Kasumi-1 (cell line): Measurements from ENCODE around the gene TREML1.
"Not testable (repeated sequence)": the region's sequence is repeated elsewhere in the genome, so short reads cannot be mapped to it uniquely, and the experiment has no call there.

Source experiments
- DNase-seq, 2 experiments: peaks; one replicate each; lab custom pipeline; 2025; lab: John Stamatoyannopoulos, UW

The TREML1 gene

GRCh38 chr6:41153992-41154625, at the start of gene TREML1:
TREML1 (minus strand) TSS chr6:41154347; CDS start chr6:41154288, 59 bp downstream.
- peak in 1 of 2 experiments; percentile 3 for DNase-seq

GRCh38 chr6:41201764-41202173, 47.6 kb upstream of the TREML1 start:
- DNase-seq: peak in 1 of 2 experiments; percentile 42

GRCh38 chr6:41200901-41201763, 47.0 kb upstream of the TREML1 start, which contains the start of gene TREML2:
TREML2 (minus strand) TSS chr6:41201149; CDS start chr6:41201008, 141 bp downstream.
- DNase-seq: peak; percentile 57 to 70

DNA sequence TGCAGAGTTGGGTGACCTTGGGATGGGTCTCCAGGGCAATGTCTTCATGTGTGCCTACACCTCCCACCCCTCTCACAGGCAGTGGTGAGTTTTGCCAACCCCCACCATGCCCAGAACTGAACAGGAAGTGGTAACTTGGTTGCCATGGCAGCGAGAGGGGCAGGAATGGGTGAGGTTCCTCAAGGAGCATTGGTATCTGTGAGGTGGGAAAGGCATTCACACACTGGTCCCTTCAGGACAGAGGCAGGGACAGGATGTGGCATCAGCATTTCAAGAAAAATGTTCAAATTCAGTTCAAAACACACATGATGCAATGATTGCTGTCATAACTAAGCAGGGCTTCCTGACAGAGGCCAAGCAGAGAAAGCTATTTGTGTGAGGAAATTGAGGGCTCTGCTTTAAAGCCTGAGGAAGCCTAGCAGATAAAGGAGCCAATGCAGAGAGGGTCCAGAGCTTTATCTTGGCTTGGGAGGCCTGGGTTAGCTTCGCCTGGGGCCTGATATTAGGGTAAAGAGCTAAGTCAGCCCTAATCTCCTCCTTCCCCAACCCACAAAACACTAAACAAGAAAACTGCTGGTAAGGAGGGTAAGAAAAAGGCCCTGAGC, 46.3 kb upstream of the TREML1 start:
- DNase-seq: peak; percentile 90 to 91

- peak; percentile 54 to 67 for DNase-seq
Observed at GRCh38 chr6:41199552-41200246, 45.6 kb upstream of the TREML1 start.

DNA sequence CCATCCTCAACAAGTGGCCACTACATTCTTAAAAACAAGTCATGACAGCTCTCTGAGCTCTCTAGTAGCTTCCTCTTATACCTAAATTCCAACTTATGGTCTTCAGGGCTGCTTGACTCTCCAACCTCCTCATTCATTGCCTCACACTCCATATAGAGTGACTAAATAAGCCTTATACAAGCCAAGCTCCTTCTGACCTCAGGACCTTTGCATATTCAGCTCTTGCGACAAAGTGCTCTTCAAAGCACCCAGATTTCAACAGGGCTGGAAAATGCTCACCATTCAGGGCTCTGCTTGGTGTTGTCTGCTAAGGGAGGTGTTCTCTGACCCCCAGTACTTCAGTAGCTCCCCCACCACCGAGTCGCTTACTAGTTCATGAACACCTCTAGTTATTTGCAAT, 43.1 kb upstream of the TREML1 start:
- no peak for DNase-seq

GRCh38 chr6:41194386-41194785, 40.2 kb upstream of the TREML1 start:
- no peak for DNase-seq

DNA sequence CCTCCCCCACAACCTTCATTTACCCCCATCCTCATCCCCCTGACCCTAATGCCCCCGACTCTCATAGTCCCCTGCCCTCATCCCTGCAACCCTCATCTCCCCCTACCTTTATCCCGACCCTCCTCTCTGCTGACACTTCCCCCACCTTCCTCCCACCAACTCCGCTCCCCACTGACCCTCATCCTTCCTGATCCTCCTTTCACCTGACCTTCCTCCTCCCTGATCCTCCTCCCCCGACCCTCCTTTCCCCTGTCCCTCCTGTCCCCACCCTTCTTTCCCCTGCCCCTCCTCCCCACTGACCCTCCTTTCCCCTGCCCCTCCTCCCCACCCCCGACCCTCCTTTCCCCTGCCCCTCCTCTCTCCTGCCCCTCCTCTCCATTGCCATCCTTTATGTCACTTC, 39.7 kb upstream of the TREML1 start:
- no peak for DNase-seq

- no peak for DNase-seq
Observed at GRCh38 chr6:41193171-41193734, 39.1 kb upstream of the TREML1 start.

DNA sequence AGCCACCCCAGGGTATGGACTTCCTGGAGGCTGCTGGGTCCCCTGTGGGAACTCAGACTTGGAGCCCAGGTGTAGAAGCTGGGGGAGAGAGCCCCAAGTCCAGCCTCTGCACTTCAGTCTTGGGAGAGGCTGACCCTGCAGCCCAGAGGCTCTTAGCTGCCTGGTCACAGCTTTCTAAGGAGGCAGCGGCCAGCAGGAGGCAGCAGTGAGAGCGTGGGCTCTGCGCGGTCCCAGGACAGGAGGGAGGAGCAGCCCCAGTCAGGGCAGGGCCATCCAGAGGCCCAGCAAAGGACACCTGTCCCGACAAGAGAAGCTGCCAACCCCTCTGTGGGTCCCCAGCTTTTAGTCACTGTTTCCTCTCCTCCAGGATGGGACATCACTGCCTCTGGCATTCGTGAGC, 37.4 kb upstream of the TREML1 start:
- DNase-seq: peak; percentile 6 to 22

DNA sequence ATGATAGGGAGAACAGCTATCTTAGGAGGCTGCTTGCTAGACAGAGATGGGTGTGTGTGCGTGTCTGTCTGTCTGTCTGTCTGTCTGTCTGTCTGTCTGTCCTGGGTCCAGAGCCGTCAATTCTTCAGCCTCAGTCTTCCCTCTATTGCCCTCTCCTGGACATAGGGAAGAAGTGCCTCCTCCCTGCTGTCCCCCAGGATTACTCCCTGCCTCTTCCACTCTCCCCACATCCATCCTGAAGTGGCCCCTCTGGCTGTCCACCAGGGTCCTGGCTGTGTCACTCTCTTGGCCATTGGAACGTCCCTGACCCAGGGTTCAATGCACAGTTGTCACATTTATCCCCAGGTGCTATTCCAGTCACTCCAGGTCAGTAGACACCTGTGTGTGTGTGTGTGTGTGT, 36.6 kb upstream of the TREML1 start:
- no peak for DNase-seq

DNA sequence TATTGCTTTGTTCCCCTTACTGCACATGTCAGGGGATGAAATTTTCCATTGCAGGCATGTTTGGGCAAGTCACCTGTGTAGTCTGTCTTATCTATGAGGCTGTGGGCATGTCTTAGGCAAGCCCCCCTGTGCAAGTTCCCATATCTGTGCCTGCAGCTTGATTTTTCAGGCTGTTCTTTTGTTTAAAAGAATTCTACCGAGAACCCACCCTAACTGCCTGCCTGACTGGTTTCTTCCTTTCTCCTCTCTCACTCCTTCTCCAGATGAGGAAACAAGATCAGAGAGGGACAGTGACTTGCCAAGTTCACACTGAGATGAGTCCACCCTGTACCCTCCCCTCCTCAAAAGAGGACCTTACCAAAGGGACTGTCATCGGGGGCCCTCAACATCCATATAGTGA, 35.8 kb upstream of the TREML1 start:
- DNase-seq: no peak

- not testable (repeated sequence) for DNase-seq
Observed at GRCh38 chr6:41189046-41189445, 34.9 kb upstream of the TREML1 start.

DNA sequence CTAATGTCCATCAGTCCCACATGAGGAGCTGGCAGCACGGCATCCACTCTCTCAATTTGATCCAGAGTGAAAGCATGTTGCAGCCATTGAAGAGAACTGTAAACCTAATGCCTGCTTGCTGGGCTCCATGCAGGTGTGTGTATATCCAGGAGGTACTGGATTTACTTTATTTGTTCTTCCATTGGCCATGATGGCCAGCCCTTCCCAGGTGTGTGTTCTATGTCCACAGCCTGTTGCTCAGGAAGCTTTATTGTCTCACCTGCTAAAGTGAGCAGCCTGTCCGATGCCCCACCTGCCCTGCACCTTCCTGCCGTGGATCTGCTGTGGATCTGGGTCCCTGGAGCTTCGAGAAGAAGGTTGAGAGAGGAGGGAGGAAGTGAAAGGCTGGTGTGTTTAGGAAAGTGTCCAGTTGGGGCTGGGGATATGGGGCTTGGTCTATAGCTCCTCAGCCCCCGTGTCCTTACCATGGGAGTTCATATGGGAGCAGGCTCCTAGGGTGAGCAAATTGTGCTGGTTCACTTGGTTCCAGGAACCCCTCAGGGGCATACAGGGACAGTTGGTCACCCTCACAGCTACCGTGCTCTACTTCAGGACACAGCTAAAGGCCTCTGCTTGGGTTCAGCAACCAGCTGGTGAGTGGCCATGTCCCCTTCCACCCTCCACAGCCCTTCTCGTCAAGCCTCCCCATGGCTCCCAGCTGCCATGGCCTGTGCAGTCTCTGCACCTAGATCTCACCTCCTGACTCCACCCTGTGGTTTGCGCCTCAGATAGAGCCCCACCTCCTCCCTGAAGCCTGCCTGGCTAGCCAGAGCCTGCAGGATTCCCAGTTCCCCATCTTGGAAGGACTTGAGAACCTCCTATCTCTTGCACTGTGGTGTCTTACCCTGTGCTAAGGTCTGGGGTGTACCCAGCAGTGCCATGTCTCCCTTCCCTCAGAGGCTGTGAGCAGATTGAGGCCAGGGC, 34.1 kb upstream of the TREML1 start:
- DNase-seq: no peak

GRCh38 chr6:41186031-41186562, 31.9 kb upstream of the TREML1 start:
- no peak for DNase-seq

DNA sequence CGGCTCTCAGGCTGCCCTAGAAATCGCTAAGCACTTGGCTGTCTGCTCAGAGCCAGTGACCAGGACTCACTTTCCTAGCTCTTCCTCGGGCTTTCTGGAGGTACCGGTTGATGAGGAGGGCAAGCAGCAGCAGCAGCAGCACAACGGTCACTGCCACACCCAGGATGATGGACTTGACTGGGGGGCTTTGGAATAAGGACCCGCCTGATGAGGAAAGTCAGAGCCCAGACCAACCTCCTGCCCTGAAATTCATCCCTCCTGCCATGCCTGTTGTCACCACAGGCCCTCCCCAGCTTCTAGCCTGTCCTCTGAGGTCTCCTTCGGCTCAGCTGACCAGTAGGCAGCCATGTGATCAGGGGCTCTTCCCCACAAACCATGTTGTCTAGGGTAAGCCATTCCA, 30.6 kb upstream of the TREML1 start:
- no peak for DNase-seq

DNA sequence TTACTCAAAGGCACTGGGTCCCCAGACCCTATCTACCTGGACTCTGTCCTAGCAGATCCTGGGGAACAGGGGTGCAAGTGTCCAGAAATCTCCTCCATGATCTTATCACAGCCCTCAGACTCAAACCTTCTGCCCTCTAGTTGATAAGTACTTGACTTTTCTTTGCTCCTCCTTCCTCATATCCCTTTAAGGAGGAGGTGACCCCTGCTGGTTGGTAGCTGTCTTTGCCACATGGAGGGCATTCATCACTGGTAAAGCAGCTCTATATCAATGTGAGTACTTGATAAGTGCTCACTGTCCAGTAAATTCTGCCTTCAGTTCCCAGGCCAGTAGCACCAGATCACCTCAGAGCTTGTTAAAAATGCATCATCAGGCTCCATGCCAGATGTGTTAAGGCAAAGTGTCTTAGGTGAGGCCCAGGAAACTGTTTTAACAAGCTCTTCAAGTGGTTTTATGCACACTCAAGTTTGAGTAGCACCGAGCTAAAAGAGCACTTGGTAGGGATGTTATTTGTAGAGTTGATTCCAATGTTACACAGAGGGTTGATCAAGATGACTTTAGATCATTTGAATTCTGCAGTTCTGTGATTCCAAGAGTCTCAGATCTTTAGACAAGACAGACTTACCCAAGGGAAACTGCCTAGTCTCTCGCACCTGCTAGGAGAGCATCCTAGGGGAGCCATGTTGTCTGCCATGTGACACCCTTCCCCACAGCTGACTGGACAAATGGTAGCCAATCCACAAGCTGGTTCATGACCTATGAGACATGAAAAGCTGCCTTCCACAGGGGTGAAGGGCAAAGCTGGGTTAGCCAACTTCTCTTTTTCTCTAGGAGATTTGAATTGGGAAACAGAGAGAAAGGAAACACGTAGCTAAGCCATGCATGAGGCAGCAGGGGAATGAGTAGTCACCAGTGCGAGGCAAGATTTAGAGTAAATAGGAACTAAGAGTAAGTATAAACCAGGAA, 28.2 kb upstream of the TREML1 start:
- DNase-seq: peak; percentile 93 to 95

DNA sequence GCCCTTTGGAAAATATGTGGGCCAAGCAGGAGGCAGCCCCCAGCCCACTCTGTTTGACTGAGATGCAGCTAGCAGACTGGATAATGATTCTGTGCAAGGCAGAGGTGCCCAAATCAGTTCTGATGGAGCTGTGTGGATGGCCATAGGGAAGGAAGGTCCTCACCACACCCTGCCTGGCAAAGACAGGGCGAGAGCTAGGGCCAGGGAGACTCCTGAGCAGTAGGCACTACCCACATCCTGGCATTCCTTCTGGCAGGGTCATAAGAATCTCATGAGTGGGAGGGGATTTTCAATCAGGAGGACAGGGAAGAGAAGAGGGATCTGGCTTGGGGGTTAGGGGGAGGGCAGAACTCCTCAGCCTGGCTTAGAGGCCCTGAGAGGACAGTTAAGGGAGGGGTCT, 27.4 kb upstream of the TREML1 start:
- no peak for DNase-seq

DNA sequence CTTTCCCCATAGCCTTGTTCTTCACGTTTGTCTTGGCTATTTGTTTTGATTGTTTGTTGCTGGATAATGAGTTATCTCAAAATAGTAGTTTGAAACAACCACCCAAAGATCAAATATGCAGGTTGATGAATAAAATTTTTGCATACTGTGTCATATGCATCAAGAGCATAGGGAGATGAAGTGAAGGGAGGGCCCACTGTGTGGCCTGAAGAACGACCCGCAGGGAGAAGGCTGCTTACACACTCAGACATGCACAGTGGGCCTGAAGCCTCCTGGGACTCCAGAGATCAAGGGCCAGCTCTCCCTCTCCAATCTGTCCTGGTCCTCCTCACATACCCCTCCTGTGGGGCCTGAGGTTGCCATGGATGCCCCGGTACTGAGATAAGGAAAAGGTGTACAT, 25.0 kb upstream of the TREML1 start:
- DNase-seq: no peak
